GM23248 (cell line): ENCODE measurements around the gene SAMD1. TPM values are rescaled to one million over a fixed set of nuclear protein-coding genes. Genes with fewer than 3 reads are reported as not detected.

Experiments
- DNase-seq: peaks from one replicate; pipeline ENCODE4 v3.0.0-alpha.2; 2015
- H2AFZ ChIP-seq: fragments of 200-600 bp; sonication (generic); 2 replicates; pipeline ENCODE4 v1.6.1; 2016; ENCODE audit warnings: antibody characterized with exemption
- H3F3A ChIP-seq: fragments of 200-600 bp; sonication (generic); 2 replicates; pipeline ENCODE4 v1.6.1; 2016; ENCODE audit warnings: mild to moderate bottlenecking, antibody characterized with exemption, mixed run types; ENCODE audit not compliant: insufficient read depth
- H3K27ac ChIP-seq: fragments of 200-600 bp; sonication (generic); 2 replicates; pipeline ENCODE4 v1.5.1; 2016; ENCODE audit warnings: mild to moderate bottlenecking
- H3K27me3 ChIP-seq: fragments of 200-600 bp; sonication (generic); replicated peaks from 2 replicates; pipeline ENCODE4 v1.6.1; 2016; ENCODE audit warnings: mild to moderate bottlenecking; ENCODE audit not compliant: insufficient read depth
- H3K36me3 ChIP-seq: fragments of 200-600 bp; sonication (generic); 2 replicates; pipeline ENCODE4 v1.6.1; 2016; ENCODE audit warnings: low read depth, mild to moderate bottlenecking
- H3K4me1 ChIP-seq: fragments of 200-600 bp; sonication (generic); 2 replicates; pipeline ENCODE4 v1.6.1; 2016; ENCODE audit warnings: mild to moderate bottlenecking; ENCODE audit not compliant: insufficient read depth
- H3K4me2 ChIP-seq: fragments of 200-600 bp; sonication (generic); one replicate; pipeline ENCODE4 v1.6.1; 2016; ENCODE audit warnings: mild to moderate bottlenecking; ENCODE audit not compliant: unreplicated experiment
- H3K4me3 ChIP-seq: fragments of 200-600 bp; sonication (generic); 2 replicates; pipeline ENCODE4 v1.5.1; 2016; ENCODE audit warnings: mild to moderate bottlenecking
- H3K79me2 ChIP-seq: fragments of 200-600 bp; sonication (generic); 2 replicates; pipeline ENCODE4 v1.6.1; 2016; ENCODE audit warnings: mild to moderate bottlenecking; ENCODE audit not compliant: insufficient read depth
- H3K9ac ChIP-seq: fragments of 200-600 bp; sonication (generic); 2 replicates; pipeline ENCODE4 v1.6.1; 2016; ENCODE audit warnings: mild to moderate bottlenecking
- H3K9me2 ChIP-seq: fragments of 200-600 bp; sonication (generic); 2 replicates; pipeline ENCODE4 v1.6.1; 2016; ENCODE audit warnings: mixed run types, mild to moderate bottlenecking, moderate library complexity; ENCODE audit not compliant: insufficient read depth
- H3K9me3 ChIP-seq: fragments of 200-600 bp; sonication (generic); one replicate; pipeline ENCODE4 v1.6.1; 2017; ENCODE audit warnings: low read depth
- H4K20me1 ChIP-seq: fragments of 200-600 bp; sonication (generic); 2 replicates; pipeline ENCODE4 v1.6.0; 2016; ENCODE audit not compliant: insufficient read depth
- EZH2 ChIP-seq: fragments of 200-600 bp; sonication (generic); IDR thresholded peaks from 2 replicates; pipeline ENCODE4 v1.6.1; 2018; ENCODE audit warnings: antibody characterized with exemption, mild to moderate bottlenecking; ENCODE audit not compliant: insufficient read depth, poor library complexity, severe bottlenecking
- EZH2phosphoT487 ChIP-seq: fragments of 200-600 bp; sonication (generic); IDR thresholded peaks from 2 replicates; pipeline ENCODE4 v1.6.1; 2018; ENCODE audit warnings: antibody characterized with exemption, moderate library complexity, mild to moderate bottlenecking, low read depth; ENCODE audit not compliant: insufficient read depth
- WGBS, 2 experiments: methylation state at CpG; one replicate each; pipeline ENCODE4 v1.1.6; 2015 to 2017; ENCODE audit warnings: low lambda C conversion rate in 2 of 2, low coverage in 1 of 2; ENCODE audit errors: missing lambda C conversion rate in 2 of 2; 5-methylcytosine and 5-hydroxymethylcytosine counted together
- in situ Hi-C: fragments of 300-500 bp; cut with MboI; formaldehyde crosslinking; loops from 2 replicates; pipeline ENCODE4 v1.15.0; 2020
- polyA plus RNA-seq: library from polyadenylated mRNA; unstranded; fragments of >200 nt; fragmentation: Nextera tagmentation; extraction: Ambion mirVana; gene quantifications from 2 replicates; pipeline ENCODE4 v1.2.1, GENCODE V29; 2016
- total RNA-seq: library from RNA; depleted of rRNA; stranded (reverse); fragments of >200 nt; shearing (Covaris generic); gene quantifications from 2 replicates; pipeline ENCODE4 v1.2.3, GENCODE V29; 2014

SAMD1 gene
- total and polyA plus RNA-seq, 2 experiments from 2014 or later, result 5.7 to 50.8 TPM

GRCh38 chr19:14102756-14103155 is 12.2 kb upstream of the SAMD1 start:
- WGBS, 2 experiments, result 91 to 93% methylated on average over 9 to 10 of the region's 10 CpGs
- H3K4me3 ChIP-seq, result no peak overlapping the region
- no peak overlapping the region for H3K4me2 ChIP-seq
- H3K4me1 ChIP-seq, result no peaks in the 10 kb centered on the region
- H3K79me2 ChIP-seq, result no peaks in the 10 kb centered on the region
- no peaks in the 10 kb centered on the region for H3K9me2 ChIP-seq
- no peak overlapping the region for H3K27ac ChIP-seq
- in situ Hi-C loops, result no loop called here
- H2AFZ ChIP-seq, result no peak overlapping the region
- H3K9me3 ChIP-seq, result no peaks in the 10 kb centered on the region
- H3K36me3 ChIP-seq, result peaks cover 14% of the 10 kb centered on the region; the same call in 1 of the 2 replicates
- H4K20me1 ChIP-seq, result no peaks in the 10 kb centered on the region
- TF ChIP-seq EZH2phosphoT487 (no peak), EZH2 (no peak)
- H3K9ac ChIP-seq, result no peak overlapping the region
- no peak for DNase-seq
- no peaks in the 10 kb centered on the region for H3F3A ChIP-seq
- H3K27me3 ChIP-seq, result no peaks in the 10 kb centered on the region

DNA sequence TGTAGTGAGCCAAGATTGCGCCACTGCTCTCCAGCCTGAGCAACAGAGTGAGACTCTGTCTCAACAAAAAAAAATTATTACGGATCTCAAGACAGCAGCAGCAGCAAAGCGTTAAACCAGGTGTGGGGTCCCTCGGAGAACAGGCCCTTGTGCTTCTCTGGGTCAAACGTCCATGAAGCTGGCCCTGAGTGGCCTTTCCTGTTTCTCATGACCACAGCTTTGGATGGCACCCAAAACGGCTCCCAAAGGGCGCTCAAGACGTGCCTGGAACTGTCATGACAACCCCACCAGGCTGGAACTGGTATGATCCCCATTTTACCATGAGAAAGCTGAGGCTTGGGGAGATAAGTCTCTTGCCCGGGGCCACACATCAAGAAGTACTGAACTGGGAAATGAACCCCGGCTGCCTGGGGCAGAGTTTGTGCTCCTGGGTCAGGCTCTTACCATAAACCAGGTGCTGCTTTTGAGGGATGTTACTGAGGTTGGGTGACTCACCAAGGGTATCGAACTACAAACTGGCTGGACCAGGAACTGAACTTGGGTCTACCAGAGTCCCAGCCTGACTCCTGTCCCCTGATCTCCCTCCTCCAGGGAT is 11.6 kb upstream of the SAMD1 start:
- no peaks in the 10 kb centered on the region for H4K20me1 ChIP-seq
- no peak overlapping the region for H3K4me2 ChIP-seq
- WGBS, 2 experiments, result 81 to 98% methylated on average over 11 of the region's 11 CpGs
- TF ChIP-seq EZH2 (no peak), EZH2phosphoT487 (no peak)
- no peak overlapping the region for H2AFZ ChIP-seq
- no peak overlapping the region for H3K4me3 ChIP-seq
- H3K9me3 ChIP-seq, result no peaks in the 10 kb centered on the region
- H3F3A ChIP-seq, result no peaks in the 10 kb centered on the region
- no peaks in the 10 kb centered on the region for H3K9me2 ChIP-seq
- no peak overlapping the region for H3K9ac ChIP-seq
- no peaks in the 10 kb centered on the region for H3K27me3 ChIP-seq
- H3K36me3 ChIP-seq, result peaks cover 14% of the 10 kb centered on the region; the same call in 1 of the 2 replicates
- H3K79me2 ChIP-seq, result no peaks in the 10 kb centered on the region
- in situ Hi-C loops, result no loop called here
- DNase-seq, result no peak
- no peaks in the 10 kb centered on the region for H3K4me1 ChIP-seq
- H3K27ac ChIP-seq, result no peak overlapping the region

- H3F3A ChIP-seq, result no peaks in the 10 kb centered on the region
- H3K4me1 ChIP-seq, result no peaks in the 10 kb centered on the region
- no peaks in the 10 kb centered on the region for H3K9me2 ChIP-seq
- TF ChIP-seq EZH2phosphoT487, result no peak
- TF ChIP-seq EZH2, result no peak
- H3K9me3 ChIP-seq, result no peaks in the 10 kb centered on the region
- peaks cover 14% of the 10 kb centered on the region; the same call in 1 of the 2 replicates for H3K36me3 ChIP-seq
- no peak overlapping the region for H3K4me3 ChIP-seq
- in situ Hi-C loops, result no loop called here
- no peak for DNase-seq
- no peaks in the 10 kb centered on the region for H3K79me2 ChIP-seq
- 90 to 92% methylated on average over 6 of the region's 6 CpGs for WGBS, 2 experiments
- no peak overlapping the region for H2AFZ ChIP-seq
- H3K27me3 ChIP-seq, result no peaks in the 10 kb centered on the region
- H3K27ac ChIP-seq, result no peak overlapping the region
- no peak overlapping the region for H3K9ac ChIP-seq
- H3K4me2 ChIP-seq, result no peak overlapping the region
- no peaks in the 10 kb centered on the region for H4K20me1 ChIP-seq
These were observed 10.5 kb upstream of the SAMD1 start for GRCh38 chr19:14101003-14101545.

DNA sequence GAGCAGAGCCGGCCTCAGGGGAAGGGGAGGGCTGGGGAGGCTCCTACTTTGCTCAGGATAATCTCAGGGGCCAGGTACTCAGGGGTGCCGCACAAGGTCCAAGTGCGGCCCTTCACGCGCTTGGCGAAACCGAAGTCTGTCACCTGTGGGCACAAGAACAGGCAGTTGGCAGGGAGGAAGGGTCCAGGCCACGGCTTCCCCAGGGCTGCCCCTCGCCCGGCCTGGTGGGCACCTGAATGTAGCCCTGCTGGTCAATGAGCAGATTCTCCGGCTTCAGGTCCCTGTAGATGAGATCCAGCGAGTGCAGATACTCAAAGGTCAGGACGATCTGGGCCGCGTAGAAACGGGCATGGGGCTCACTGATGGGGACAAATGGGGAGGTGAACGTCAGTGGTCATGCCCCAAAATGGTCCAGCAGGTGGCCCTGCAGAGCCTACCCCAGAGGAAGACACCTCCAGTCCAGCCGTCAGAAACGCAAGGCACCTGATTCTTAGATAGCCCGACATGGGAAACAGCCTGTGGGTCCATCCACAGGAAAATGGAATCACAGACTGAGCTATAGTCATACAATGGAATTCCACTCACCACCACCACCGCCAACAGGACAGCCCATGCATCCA is 7.1 kb upstream of the SAMD1 start:
- H3K9me2 ChIP-seq, result no peaks in the 10 kb centered on the region
- no peak overlapping the region for H3K9ac ChIP-seq
- TF ChIP-seq EZH2phosphoT487 (no peak), EZH2 (no peak)
- H3K36me3 ChIP-seq, result 0 out of 2 replicates have a peak, but pooled peaks cover 12% of the 10 kb centered on the region
- H3K27ac ChIP-seq, result no peak overlapping the region
- H2AFZ ChIP-seq, result no peak overlapping the region
- H3K79me2 ChIP-seq, result no peaks in the 10 kb centered on the region
- WGBS, 2 experiments, result 84% methylated on average over 20 to 21 of the region's 21 CpGs
- no peak overlapping the region for H3K4me2 ChIP-seq
- DNase-seq, result no peak
- in situ Hi-C loops, result no loop called here
- H3K9me3 ChIP-seq, result no peaks in the 10 kb centered on the region
- no peaks in the 10 kb centered on the region for H4K20me1 ChIP-seq
- no peaks in the 10 kb centered on the region for H3K4me1 ChIP-seq
- H3K27me3 ChIP-seq, result no peaks in the 10 kb centered on the region
- H3K4me3 ChIP-seq, result no peak overlapping the region
- H3F3A ChIP-seq, result no peaks in the 10 kb centered on the region
